Stimulated activated naive CD8-positive, alpha-beta T cell treated with anti-CD3 and anti-CD28 coated beads, Interleukin-15, Interleukin-2, amounts not matched to agents 100 ng/mL and 50 ng/mL, for 24 hours (primary cell): Measurements from ENCODE around the gene BTN2A1.
A peak's percentile ranks its signal among the peaks of the same experiment; 100 is the strongest.
"Not testable (repeated sequence)": the region's sequence is repeated elsewhere in the genome, so short reads cannot be mapped to it uniquely, and the experiment has no call there.

ENCODE experiments used
- H3K27ac Mint-ChIP-seq: one replicate; pipeline ENCODE4 v1.8.0; 2021; ENCODE audit warnings: mild to moderate bottlenecking, mixed read lengths
- H3K27me3 Mint-ChIP-seq: one replicate; pipeline ENCODE4 v1.8.0; 2021; ENCODE audit warnings: mixed read lengths
- H3K36me3 Mint-ChIP-seq: one replicate; pipeline ENCODE4 v1.8.0; 2021; ENCODE audit warnings: low read depth, mixed read lengths
- H3K4me1 Mint-ChIP-seq: one replicate; pipeline ENCODE4 v1.8.0; 2021; ENCODE audit warnings: low read depth, mixed read lengths
- H3K4me3 Mint-ChIP-seq: one replicate; pipeline ENCODE4 v1.8.0; 2021; ENCODE audit warnings: mild to moderate bottlenecking, mixed read lengths
- H3K9me3 Mint-ChIP-seq: one replicate; pipeline ENCODE4 v1.8.0; 2021; ENCODE audit warnings: mixed read lengths

The BTN2A1 gene

DNA sequence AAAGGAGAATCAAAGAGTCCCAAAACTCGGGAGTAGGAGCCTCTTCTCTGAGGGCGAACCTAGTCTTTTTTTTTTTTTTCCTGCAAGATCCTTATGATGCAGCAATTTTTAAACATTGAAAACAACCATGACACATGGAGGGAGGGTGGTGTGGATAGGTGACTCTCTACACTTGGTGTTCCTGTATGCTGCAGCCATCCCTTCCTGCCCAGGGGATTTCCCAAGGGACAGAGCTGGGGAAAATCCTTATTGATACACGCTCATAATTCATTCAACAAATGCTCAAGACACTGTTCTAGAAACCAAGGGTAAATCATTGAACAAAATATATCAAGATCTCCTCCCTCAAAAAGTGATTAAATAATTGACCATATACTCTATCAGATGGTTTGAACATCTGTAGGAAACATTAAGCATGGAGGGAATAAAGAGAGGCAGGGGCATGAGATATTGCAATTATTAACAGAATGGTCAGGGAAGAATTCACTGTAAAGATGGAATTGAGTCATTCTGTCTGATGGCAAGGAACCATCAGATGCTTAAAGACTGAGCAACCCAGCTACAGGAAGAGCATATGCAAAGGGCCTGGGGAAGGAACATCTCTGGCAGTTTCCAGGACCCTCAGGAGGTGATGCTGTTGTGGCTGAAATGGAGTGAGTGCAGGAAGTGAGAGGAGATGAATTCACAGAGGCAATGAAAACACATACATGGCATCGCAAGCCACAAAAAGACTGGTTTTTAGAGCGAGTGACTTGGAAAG, 30.9 kb upstream of the BTN2A1 start:
- Mint-ChIP-seq H3K4me1 (peaks cover 6% of the 10 kb centered on the region), H3K4me3 (no peak overlapping the region), H3K36me3 (peaks cover 37% of the 10 kb centered on the region), H3K27me3 (no peaks in the 10 kb centered on the region), H3K9me3 (no peaks in the 10 kb centered on the region), H3K27ac (no peak overlapping the region)

- no peaks in the 10 kb centered on the region for H3K9me3 Mint-ChIP-seq
- H3K36me3 Mint-ChIP-seq: peaks cover 42% of the 10 kb centered on the region
- no peak overlapping the region for H3K4me3 Mint-ChIP-seq
- H3K4me1 Mint-ChIP-seq: peaks cover under 1% of the 10 kb centered on the region
- no peaks in the 10 kb centered on the region for H3K27me3 Mint-ChIP-seq
- no peak overlapping the region for H3K27ac Mint-ChIP-seq
Observed at GRCh38 chr6:26427451-26427809, 30.3 kb upstream of the BTN2A1 start.

- Mint-ChIP-seq H3K4me3 (no peak overlapping the region), H3K27me3 (no peaks in the 10 kb centered on the region), H3K36me3 (peaks cover 42% of the 10 kb centered on the region), H3K4me1 (no peaks in the 10 kb centered on the region), H3K27ac (no peak overlapping the region), H3K9me3 (no peaks in the 10 kb centered on the region)
Observed at GRCh38 chr6:26428206-26428605, 29.5 kb upstream of the BTN2A1 start.

- H3K36me3 Mint-ChIP-seq: peaks cover 45% of the 10 kb centered on the region
- H3K4me1 Mint-ChIP-seq: no peaks in the 10 kb centered on the region
- no peak overlapping the region for H3K4me3 Mint-ChIP-seq
- H3K27me3 Mint-ChIP-seq: no peaks in the 10 kb centered on the region
- no peak overlapping the region for H3K27ac Mint-ChIP-seq
- H3K9me3 Mint-ChIP-seq: peaks cover 12% of the 10 kb centered on the region
Observed at GRCh38 chr6:26430787-26431186, 27.0 kb upstream of the BTN2A1 start.

DNA sequence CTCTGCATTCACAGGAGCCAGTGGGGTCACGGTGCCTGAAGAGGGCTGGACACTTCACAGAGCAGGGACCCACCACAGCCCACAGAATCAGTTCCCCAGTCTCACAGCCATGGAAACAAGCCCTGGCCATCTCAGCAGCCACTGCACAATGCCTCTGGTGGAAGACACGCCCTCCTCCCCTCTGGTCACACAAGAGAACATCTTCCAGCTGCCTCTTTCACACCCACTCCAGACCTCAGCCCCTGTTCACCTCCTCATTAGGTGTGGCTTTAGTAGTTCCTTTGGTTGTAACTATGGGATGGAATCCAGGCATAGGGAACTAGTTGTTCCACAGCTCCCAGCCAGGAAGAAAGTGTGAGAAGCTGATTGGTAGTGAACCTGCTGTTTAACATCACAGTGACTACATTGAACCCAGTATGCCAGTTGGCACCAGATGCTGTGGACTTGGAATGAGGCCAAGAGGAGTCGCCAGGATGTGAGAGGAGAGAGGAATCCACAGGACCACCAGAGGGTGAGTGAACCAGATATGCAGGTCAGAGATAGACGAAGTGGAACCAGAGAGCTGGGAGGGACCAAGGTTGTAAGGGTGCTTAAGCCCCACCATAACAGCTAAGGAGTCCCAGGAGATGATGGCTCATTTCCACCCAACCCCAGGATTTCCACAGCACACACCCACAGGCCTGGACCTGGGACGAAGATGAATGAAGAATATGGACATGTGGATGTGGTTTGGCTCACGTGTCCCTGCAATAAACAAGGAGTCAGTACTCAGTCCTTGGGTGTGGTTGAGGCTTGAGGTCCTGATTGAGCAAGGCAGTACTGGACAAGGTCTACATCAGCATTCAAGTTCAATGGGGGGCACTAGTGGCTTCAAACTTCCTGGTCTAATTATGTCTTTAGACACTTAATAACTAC, 26.2 kb upstream of the BTN2A1 start:
- no peaks in the 10 kb centered on the region for H3K4me1 Mint-ChIP-seq
- no peaks in the 10 kb centered on the region for H3K27me3 Mint-ChIP-seq
- H3K36me3 Mint-ChIP-seq: peaks cover 40% of the 10 kb centered on the region
- H3K27ac Mint-ChIP-seq: no peak overlapping the region
- peaks cover 12% of the 10 kb centered on the region for H3K9me3 Mint-ChIP-seq
- H3K4me3 Mint-ChIP-seq: no peak overlapping the region

- H3K27ac Mint-ChIP-seq: no peak overlapping the region
- H3K4me3 Mint-ChIP-seq: no peak overlapping the region
- H3K9me3 Mint-ChIP-seq: peaks cover 12% of the 10 kb centered on the region
- peaks cover 31% of the 10 kb centered on the region for H3K36me3 Mint-ChIP-seq
- H3K27me3 Mint-ChIP-seq: no peaks in the 10 kb centered on the region
- H3K4me1 Mint-ChIP-seq: no peaks in the 10 kb centered on the region
Observed at GRCh38 chr6:26432627-26433201, 25.0 kb upstream of the BTN2A1 start.

GRCh38 chr6:26433680-26434079, 24.1 kb upstream of the BTN2A1 start:
- Mint-ChIP-seq H3K9me3 (peaks cover 12% of the 10 kb centered on the region), H3K36me3 (peaks cover 26% of the 10 kb centered on the region)
- H3K27ac Mint-ChIP-seq, H3K4me3 Mint-ChIP-seq, H3K4me1 Mint-ChIP-seq, H3K27me3 Mint-ChIP-seq: not testable (repeated sequence)

DNA sequence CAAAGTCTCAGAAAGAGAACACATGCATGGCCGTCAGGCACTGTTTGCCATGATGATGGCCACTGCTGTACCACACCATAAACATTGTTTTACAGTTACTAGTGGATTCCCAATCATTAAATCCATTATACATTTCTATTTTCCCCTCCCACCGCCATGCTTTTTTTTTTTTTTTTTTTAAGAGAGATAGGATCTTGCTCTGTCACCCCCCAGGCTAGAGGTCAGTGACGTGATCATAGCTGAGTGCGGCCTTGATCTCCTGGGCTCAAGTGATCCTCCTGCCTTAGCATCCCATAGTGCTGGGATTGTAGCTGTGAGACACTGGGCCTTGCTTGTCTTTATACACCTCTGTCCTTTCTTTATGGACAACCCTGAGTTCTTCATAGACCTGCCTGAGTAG, 21.7 kb upstream of the BTN2A1 start:
- H3K9me3 Mint-ChIP-seq: peaks cover 12% of the 10 kb centered on the region
- no peak overlapping the region for H3K4me3 Mint-ChIP-seq
- no peak overlapping the region for H3K27ac Mint-ChIP-seq
- H3K27me3 Mint-ChIP-seq: no peaks in the 10 kb centered on the region
- H3K4me1 Mint-ChIP-seq: peaks cover 19% of the 10 kb centered on the region
- H3K36me3 Mint-ChIP-seq: peaks cover 18% of the 10 kb centered on the region

GRCh38 chr6:26437550-26437949, 20.2 kb upstream of the BTN2A1 start:
- H3K9me3 Mint-ChIP-seq: peaks cover 12% of the 10 kb centered on the region
- H3K27ac Mint-ChIP-seq: no peak overlapping the region

DNA sequence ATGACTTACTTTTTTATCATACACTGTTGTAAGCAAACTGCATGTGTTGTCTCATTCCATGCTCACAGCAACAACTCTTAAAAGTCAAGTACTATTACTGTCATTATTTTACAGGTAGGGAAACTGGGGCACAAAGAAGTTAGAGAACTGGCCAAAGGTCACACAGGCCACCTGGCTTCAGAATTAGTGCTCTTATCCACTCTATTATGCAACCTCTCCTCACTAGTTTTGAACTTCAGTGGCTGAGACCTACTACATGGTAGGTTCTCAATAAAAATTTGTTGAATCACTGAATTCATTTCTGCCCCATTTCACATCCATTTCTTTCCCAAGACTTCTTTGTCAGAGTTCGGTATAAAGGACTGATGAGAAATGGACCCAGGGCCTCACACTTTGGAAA, 19.8 kb upstream of the BTN2A1 start:
- Mint-ChIP-seq H3K36me3 (peaks cover 7% of the 10 kb centered on the region), H3K27ac (no peak overlapping the region), H3K4me3 (no peak overlapping the region), H3K4me1 (peaks cover 33% of the 10 kb centered on the region), H3K9me3 (peaks cover 12% of the 10 kb centered on the region), H3K27me3 (no peaks in the 10 kb centered on the region)

More at GRCh38 chr6:26437550-26437949, 20.2 kb upstream of the BTN2A1 start:
- H3K4me1 Mint-ChIP-seq: peaks cover 29% of the 10 kb centered on the region
- peaks cover 7% of the 10 kb centered on the region for H3K36me3 Mint-ChIP-seq
- H3K4me3 Mint-ChIP-seq: no peak overlapping the region
- no peaks in the 10 kb centered on the region for H3K27me3 Mint-ChIP-seq

- Mint-ChIP-seq H3K4me1 (peaks cover 47% of the 10 kb centered on the region), H3K36me3 (peaks cover 7% of the 10 kb centered on the region), H3K9me3 (peaks cover 4% of the 10 kb centered on the region), H3K4me3 (peak overlapping the region; percentile 96), H3K27ac (peak overlapping the region; percentile 97), H3K27me3 (no peaks in the 10 kb centered on the region)
Observed at GRCh38 chr6:26439151-26440125, 18.3 kb upstream of the BTN2A1 start.

- Mint-ChIP-seq H3K4me1 (peaks cover 63% of the 10 kb centered on the region), H3K36me3 (peaks cover 21% of the 10 kb centered on the region), H3K9me3 (no peaks in the 10 kb centered on the region), H3K27me3 (no peaks in the 10 kb centered on the region), H3K4me3 (peak overlapping the region; percentile 96), H3K27ac (peak overlapping the region; percentile 97)
Observed at GRCh38 chr6:26440977-26441358, 16.8 kb upstream of the BTN2A1 start.

DNA sequence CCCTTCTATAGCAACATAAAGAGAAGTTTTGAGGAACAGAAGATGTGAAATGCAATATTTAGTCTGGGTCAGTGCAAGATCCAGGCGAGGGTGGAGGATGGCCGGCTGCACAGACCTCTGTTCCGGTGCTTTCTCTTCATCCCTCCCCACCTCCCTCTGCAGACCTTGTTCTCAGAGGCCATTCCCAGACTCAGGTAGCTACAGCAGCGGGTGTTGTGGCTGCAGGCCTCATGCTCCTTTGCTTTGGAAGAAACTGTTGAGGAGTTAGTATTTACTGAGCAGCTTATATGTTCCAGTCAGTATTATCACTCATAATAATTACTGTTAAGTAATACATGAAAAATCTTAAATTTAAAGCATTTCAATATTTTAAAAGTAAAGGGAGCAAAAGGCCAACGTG, 15.8 kb upstream of the BTN2A1 start:
- peaks cover 73% of the 10 kb centered on the region for H3K4me1 Mint-ChIP-seq
- H3K36me3 Mint-ChIP-seq: peaks cover 31% of the 10 kb centered on the region
- H3K27ac Mint-ChIP-seq: peak overlapping the region; percentile 97
- H3K9me3 Mint-ChIP-seq: no peaks in the 10 kb centered on the region
- no peaks in the 10 kb centered on the region for H3K27me3 Mint-ChIP-seq
- peak overlapping the region; percentile 96 for H3K4me3 Mint-ChIP-seq

DNA sequence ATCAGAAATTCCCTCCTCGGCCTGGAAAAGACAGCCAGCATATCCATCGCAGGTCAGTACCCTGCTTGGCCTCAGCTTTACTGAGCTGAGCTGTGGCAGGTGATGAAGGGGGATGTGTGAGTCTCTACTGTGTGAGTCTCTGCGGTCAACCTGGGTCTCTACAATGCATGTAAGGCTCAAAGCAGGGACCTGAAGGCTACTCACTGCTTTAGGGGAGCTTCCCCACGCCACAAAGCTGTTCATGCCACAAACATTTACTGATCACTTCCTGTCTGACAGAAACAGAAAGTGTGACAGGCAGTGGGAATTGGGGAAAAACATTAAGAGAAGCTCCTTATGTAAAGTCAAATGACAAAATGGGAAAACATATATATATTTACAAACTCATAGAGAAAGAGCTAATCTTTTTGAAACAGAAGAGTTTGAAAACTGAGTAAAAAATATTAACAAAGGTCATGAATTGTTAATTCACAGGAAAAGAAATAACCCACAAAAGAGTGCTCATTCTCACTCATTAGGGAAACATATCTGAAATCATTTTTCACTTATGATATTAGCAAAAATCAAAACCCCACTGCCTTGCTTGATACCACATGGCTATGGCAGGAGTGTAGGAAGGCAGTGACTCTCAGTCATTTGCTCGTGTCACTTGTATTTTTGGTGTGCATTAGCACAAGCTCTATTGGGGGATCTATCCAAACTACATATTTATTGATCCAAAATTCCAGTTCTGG, 11.7 kb upstream of the BTN2A1 start:
- peaks cover 57% of the 10 kb centered on the region for H3K36me3 Mint-ChIP-seq
- H3K4me1 Mint-ChIP-seq: peaks cover 55% of the 10 kb centered on the region
- no peaks in the 10 kb centered on the region for H3K27me3 Mint-ChIP-seq
- no peaks in the 10 kb centered on the region for H3K9me3 Mint-ChIP-seq
- peak overlapping the region; percentile 61 for H3K27ac Mint-ChIP-seq
- H3K4me3 Mint-ChIP-seq: peak overlapping the region; percentile 24
